8988T (cell line): Measurements from ENCODE around the gene C3.

Source experiments
- DNase-seq: peaks from one replicate; pipeline ENCODE4 v3.0.0; 2011

Gene C3

GRCh38 chr19:6730153-6730804 lies 9.8 kb upstream of the C3 start:
- no peak for DNase-seq

- DNase-seq: no peak
These were observed 9.2 kb upstream of the C3 start for GRCh38 chr19:6729573-6730152.

DNA sequence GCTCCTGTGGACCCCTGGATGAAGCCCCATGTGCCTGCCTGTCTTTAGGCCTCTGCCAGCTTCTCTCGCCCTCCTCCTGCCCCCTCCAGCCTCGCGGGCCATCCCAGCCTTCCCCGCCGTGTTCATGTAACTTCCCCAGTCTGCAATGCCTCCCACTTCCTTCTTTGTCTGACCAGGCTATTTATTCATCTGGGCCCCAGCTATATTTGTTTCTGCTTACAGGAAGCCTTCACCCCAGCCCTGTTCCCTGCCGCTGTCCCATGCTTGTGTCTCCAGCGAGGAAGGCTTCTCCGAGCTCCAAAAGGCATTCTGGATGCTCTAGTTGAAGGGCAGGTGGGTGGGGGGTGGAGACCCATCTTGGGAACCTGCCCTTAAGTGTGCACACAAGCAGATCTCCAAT lies 7.9 kb upstream of the C3 start:
- DNase-seq: no peak

- no peak for DNase-seq
These were observed 5.2 kb upstream of the C3 start for GRCh38 chr19:6725513-6726231.

GRCh38 chr19:6724631-6725492 lies 4.4 kb upstream of the C3 start:
- DNase-seq: no peak

DNA sequence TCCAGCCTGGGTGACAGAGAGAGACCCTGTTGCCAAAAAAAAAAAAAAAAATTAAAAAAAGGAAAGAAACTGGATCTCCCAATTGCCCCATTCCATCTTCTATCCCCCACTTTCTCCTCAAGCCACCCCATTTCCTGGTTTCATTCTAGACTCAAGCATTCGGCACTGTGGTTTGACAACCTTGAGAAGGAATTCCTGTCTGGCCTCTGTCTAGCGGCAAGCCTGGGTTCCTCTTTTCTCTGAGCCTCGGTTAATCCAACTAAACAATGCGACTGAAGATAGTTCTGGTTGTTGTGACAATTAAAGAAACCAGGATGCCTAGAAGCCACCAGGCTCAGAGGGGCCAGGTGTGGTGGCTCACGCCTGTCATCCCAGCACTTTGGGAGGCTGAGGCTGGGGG lies 3.3 kb upstream of the C3 start:
- no peak for DNase-seq

DNA sequence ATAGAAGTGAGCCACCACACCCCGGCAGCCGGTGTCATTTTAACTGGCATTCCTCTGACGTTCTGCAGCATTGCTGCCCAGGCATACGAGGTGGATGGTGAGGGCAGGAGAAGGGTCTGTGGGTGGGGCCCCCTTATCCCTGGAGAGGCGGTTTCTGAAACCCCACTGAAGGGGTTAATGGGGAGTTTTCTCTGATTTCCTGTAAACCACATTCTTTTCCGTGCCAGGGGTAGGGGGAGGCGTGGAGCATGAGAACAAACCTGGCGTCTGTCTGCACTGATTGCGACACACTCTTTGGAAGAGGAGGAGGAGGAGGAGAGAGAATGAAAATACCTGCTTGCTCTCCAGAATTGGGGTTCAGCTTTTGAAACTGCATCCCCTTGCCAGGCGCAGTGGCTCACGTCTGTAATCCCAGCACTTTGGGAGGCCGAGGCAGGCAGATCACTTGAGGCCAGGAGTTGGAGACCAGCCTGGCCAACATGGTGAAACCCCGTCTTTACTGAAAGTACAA lies 2.7 kb upstream of the C3 start:
- no peak for DNase-seq

DNA sequence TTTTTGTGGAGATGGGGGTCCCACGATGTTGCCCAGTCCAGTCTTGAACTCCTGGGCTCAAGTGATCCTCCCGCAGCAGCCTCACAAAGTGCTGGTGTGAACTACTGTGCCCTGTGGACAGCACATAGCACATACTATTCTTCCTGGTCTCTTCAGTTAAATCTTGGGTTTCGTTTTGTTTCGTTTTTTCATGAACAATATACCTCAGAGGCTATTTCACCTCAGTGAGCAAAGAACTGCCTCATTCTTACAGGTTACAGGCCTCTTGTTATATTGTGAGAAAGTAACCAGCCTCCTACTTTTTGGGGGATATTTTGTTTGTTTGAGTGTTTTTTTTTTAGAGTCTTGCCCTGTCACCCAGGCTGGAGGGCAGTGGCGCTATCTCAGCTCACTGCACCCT lies 1.3 kb upstream of the C3 start:
- no peak for DNase-seq

DNA sequence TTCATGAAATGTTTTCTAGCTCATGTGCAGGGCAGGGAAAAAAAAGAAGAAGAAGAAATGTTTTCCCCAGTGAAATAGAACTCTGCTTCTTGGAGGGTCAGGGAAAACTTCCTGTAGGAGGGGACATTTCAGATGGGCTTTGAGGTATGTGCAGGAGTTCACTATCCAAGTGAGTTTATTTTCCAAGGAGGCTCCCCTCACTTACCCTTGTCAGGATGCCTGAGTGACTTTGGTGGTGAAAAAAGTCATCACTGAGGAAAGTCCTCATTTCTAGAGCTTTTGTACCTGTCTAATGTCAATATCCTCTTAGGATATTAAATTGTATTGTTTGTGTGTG lies 656 bp upstream of the C3 start:
- DNase-seq: no peak

- no peak for DNase-seq
These were observed 470 bp downstream of the C3 start for GRCh38 chr19:6719992-6720368.

GRCh38 chr19:6719540-6719861 lies 949 bp downstream of the C3 start:
- DNase-seq: no peak

GRCh38 chr19:6718741-6719539 lies 1.5 kb downstream of the C3 start:
- no peak for DNase-seq

- no peak for DNase-seq
These were observed 2.2 kb downstream of the C3 start for GRCh38 chr19:6718111-6718740.

GRCh38 chr19:6717441-6717971 lies 2.9 kb downstream of the C3 start:
- DNase-seq: no peak

DNA sequence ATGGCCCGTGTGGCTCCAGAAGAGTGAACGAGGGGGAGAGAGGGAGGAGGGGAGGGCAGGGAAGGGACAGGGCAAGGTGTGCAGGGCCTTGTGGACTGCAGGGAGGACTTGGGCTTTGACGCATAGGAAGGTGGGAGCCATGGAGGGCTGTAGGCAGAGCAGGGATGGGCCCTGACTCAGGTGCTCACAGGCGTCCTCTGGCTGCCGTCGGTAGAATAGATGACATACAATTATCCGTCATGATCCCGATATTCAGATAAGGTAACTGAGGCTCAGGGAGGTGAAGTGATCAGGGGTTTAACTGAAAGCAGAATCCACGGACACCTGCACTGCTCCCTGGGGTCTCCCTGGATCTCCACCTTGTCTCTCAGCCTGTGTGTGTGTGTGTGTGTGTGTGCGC lies 3.4 kb downstream of the C3 start:
- DNase-seq: no peak

GRCh38 chr19:6716610-6716970 lies 3.9 kb downstream of the C3 start:
- DNase-seq: no peak

DNA sequence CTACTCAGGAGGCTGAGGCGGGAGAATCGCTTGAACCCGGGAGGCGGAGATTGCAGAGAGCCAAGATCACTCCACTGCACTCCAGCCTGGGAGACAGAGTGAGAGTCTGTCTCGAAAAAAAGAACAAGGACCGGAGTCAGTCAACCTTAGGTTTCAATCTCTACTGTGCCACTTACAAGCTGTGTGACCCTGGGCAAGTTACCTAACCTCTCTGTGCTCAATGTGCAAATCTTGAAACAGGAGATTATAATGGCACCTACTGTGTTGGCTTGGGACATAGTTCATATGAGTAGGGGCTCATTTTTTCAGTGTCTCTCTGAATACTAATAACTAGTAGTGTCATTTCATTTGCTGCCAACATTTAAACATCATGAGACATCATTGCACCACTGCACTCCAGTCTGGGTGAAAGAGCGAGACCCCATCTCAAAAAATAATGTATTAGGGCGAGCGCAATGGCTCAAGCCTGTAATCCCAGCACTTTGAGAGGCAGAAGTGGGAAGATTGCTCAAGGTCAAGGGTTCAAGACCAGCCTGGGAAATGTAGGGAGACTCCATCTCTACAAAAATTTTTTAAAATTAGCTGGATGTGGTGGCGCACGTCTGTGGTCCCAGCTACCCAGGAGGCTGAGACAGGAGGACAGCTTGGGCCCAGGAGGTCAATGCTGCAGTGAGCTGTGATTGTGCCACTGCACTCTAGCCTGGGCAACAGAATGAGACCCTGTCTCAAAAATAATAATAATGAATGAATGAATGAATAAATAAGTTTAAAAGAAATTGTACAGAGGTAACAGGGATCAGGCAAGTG lies 5.5 kb downstream of the C3 start:
- DNase-seq: no peak

DNA sequence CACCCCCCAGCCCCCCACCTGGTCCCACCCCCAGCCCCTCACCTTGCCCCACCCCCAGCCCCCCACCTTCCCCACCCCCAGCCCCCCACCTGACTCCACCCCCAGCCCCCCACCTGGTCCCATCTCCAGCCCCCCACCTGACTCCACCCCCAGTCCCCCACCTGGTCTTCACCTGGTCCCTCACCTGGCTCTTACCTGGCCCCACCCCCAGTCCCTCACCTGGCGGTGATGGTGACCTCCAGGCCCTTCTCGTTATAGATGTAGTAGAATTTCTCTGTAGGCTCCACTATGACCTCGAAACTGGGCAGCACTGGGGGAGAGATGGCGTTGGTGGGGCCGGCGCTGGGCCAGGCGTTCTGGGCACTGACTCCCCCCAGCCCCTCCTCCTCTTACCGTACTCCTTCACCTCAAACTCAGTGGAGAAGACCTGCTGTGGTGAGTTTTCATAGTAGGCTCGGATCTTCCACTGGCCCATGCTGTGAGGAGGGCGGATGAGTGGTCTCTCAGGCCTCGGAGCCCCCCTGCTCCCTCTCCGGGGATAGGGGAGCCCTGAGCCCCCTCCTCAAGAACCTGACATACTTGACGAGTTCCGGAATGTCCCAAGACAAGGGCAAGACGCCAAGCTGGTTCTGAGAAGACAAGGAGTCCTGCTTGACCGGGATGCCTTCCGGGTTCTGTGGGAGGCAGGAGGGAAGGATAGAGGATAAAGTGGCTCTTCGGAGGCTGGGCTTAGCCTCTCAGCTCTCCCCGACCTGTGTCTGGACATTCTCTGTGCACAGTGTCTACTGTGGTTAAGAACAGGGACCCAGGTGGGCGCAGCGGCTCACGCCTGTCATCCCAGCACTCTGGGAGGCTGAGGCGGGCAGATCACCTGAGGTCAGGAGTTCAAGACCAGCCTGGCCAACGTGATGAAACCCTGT lies 6.4 kb downstream of the C3 start:
- DNase-seq: no peak

DNA sequence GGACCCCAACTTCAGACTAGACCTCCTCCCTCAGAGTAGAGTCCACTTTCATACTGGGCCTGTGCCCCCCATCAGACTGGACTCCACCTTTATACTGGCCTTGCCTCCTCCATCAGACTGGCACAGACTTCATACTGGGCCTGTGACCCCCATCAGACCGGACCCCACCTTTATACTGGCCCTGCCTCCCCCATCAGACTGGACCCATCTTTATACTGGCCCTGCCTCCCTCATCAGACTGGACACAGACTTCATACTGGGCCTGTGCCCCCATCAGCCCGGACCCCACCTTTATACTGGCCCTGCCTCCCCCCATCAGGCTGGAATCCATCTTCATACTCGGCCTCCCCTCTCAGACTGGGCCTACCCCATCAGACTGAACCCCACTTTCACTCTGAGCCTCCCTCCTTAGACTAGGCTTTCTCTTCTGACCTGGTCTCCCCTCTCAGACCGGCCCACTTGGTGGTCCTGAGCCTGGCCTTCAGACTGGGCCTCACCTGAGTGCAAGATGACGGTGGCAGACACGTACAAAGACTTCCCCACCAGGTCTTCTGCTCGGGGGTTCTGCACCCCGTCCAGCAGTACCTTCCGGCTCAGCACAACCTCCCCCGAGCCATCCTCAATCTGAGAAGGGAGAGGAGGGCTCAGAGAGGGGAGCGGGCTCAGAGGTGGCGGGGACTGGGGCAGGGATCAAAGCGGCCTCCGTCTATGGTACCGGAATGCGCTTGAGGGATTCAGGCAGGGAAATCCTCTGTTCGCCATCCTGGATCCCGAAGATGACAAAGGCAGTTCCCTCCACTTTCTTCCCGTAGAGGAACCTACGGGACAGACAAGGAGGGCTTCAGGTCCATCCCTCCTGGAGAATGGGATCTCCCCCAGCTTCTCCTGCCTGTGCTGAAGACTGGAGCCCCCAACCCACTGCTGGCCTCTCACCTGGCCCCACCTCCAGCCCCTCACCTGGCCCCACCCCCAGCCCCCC lies 7.5 kb downstream of the C3 start:
- DNase-seq: no peak
